ENCODE results near the gene SNTA1. TPM values are rescaled to one million over a fixed set of nuclear protein-coding genes. Genes with fewer than 3 reads are reported as not detected.
"Not testable (repeated sequence)": the region's sequence is repeated elsewhere in the genome, so short reads cannot be mapped to it uniquely, and the experiment has no call there.

The SNTA1 gene
- total RNA-seq, 1 experiment from 2014 or later = 29.7 TPM

DNA sequence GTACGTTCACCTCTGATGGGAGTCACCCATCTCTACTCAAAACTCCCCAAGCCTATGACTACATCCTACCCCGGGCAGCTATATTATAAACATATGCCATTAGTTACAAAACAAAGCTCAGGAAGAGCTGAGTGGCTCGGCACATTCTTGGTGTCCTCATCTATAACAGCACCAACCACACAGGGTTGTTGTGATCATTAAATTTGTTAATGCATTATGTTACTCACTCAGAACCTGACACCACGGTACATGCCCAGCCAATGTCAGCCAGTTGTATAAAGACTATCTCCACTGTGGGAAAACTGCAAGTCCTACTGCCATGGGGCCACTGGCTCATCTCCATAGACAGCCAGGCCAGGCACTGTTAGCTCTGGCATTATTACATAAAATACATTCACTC is 50.0 kb downstream of the SNTA1 start:
- no peak for DNase-seq (ENCODE audit: low read depth)

DNA sequence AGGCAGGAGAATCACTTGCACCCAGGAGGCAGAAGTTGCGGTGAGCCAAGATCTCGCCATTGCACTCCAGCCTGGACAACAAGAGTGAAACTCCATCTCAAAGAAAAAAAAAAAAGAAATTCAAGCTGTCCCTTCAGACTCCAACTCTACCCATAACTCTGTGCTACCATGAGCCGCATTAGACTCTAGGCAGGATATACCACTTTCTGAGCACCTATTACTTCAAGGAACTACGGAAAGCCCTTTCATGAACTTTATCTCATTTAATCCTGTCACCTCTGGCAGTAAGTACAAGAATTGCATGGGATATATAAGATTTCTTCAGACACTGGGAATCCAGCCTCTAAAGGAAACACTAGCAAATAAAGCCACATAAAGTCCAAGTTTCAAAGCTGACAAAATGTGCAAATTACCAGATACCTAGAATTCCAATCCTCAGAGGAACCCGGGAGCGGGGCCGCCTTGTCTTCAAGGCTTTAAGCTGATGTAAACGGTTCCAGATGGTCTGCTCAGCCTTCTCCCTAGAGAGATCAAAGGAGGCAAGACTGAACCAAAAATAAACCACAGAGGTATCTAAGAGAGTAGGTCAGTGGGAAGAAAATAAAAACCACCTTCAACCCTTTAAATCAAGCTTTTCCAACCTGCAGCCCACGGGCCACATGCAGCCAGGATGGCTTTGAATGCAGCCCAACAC is 51.7 kb downstream of the SNTA1 start:
- no peak for DNase-seq (ENCODE audit: low read depth)

DNA sequence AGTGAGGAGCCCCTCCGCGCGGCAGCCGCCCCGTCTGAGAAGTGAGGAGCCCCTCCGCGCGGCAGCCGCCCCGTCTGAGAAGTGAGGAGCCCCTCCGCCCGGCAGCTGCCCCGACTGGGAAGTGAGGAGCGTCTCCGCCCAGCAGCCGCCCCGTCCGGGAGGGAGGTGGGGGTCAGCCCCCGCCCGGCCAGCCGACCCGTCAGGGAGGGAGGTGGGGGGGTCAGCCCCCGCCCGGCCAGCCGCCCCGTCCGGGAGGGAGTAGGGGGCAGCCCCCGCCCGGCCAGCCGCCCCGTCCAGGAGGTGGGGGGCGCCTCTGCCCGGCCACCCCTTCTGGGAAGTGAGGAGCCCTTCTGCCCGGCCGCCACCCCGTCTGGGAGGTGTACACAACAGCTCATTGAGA is 54.2 kb downstream of the SNTA1 start:
- not testable (repeated sequence) for DNase-seq (ENCODE audit: low read depth)

DNA sequence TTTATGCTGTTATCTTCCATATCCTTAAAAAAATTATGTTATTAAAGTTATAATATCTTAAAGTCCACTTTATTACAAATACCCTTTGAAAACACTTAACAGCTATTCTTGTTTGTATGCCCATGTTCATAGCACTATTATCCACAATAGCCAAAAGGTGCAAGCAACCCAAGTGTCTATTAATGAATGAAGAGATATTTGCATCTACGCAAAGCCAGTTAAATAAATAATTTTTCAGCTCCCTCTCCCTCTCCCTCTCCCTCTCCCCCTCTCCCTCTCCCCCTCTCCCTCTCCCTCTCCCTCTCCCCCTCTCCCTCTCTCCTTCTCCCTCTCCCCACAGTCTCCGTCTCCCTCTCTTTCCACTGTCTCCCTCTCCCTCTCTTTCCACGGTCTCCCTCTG is 55.3 kb downstream of the SNTA1 start:
- no peak for DNase-seq (ENCODE audit: low read depth)

DNA sequence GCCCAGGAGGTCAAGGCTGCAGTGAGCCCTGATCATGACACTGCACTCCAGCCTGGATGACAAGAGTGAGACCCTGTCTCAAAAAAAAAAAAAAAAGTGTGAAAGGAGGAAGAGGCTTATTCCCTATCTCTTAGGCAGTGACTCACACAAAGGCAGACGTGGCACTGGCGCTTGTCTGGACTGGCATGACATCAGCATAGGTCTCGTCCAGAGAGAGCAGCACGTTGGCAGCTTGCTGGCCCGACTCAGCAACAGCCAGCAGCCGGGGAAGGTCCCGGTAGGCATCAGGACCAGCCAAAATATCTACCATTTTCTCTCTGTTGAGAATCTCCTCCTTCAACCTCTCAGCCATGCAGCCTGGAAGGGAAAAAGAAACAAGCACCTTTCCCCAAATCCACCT is 56.4 kb downstream of the SNTA1 start:
- peak; percentile 63 for DNase-seq (ENCODE audit: low read depth)

DNA sequence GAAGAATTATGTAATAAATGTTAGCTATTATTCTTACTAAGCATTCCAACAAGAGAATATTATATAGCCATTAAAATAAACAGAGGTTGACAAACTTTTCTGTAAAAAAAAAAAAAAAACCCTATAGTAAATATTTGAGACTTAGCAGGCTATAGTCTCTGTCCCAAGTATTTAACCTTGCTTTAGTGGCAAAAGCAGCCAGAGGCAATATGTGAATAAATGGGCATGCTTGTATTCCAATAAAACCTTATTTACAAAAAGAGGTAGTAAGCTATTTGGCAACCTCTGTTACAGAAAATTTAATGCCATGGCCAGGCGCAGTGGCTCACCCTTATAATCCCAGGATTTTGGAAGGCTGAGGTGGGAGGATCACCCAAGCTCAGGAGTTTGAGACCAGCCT is 56.9 kb downstream of the SNTA1 start:
- DNase-seq (ENCODE audit: low read depth) = no peak

DNA sequence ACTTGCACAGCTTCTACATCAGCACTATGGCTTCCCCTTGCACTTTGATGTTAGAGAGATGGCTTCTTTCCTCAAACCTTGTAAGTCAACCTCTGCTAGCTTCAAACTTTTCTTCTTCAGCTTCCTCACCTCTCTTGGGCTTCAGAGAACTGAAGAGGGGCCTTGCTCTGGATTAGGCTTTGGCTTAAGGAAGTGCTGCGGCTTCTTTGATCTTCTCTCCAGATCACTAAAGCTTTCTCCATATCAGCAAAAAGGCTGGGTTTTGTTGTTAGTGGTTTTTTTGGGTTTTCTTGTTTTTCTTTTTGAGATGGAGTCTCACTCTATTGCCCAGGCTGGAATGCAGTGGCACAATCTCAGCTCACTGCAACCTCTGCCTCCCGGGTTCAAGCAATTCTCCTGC is 66.2 kb downstream of the SNTA1 start:
- no peak for DNase-seq (ENCODE audit: low read depth)

DNA sequence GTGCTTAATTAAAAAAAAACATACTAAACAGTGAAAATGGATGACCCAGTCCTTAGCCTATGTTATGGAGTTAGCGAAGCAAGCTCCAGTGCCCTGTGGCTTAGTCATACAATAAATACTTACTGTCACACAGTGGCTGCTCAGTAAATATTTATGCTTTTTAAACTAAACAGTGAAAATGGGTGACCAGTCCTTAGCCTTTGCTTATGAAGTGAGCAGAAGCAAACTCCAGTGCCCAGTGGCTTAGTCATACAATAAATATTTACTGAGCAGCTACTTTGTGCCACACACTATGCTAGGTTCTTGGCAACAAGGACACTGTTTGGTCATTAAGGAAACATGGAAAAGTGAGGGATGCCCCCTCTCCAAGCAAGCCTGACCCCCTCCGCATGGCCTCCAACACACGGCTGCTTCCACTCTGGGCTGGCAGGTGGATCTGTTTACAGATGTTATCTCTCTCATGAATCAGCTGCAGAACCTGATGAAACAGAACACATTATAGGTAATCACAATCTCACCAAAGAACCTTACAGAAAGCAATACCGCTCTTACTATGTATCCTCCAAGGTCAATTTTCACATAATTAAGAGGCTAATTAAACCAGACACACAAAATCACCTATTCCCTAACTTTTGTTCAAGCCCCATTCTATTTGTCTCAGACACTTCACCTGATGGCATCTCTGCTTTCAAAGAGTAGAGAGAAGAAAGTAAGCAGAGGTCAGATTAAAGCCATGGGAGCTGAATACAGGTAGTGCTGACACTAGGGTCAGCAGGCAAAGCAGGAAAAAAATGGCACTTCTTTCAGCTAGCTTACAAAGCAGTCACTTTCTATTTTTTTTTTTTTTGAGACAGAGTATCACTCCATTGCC is 69.6 kb downstream of the SNTA1 start:
- peak; percentile 81 for DNase-seq (ENCODE audit: low read depth)

- DNase-seq (ENCODE audit: low read depth) = peak; percentile 4
Measured at GRCh38 chr20:33372993-33373441, 70.5 kb downstream of the SNTA1 start.

GRCh38 chr20:33370291-33370690 is 73.3 kb downstream of the SNTA1 start:
- DNase-seq (ENCODE audit: low read depth) = peak; percentile 8

GRCh38 chr20:33362898-33363297 is 80.7 kb downstream of the SNTA1 start:
- no peak for DNase-seq (ENCODE audit: low read depth)

- DNase-seq (ENCODE audit: low read depth) = no peak
Measured at GRCh38 chr20:33359399-33360261, 83.9 kb downstream of the SNTA1 start.

Other genes with a start within 250 kb of the SNTA1 start
- not detected in 2 replicates for gene BPIFA3, start 226.4 kb downstream of the SNTA1 start, total RNA-seq (2014; rRNA removed)
- not detected in 2 replicates for gene BPIFA1, start 207.8 kb downstream of the SNTA1 start, total RNA-seq (2014; rRNA removed)
- gene BPIFB1, start 160.5 kb downstream of the SNTA1 start, total RNA-seq (2014; rRNA removed) = not detected in 2 replicates
- gene CDK5RAP1, start 42.2 kb downstream of the SNTA1 start, total RNA-seq (2014; rRNA removed) = 23.5 and 29.0 TPM in 2 replicates
- 6.6 and 8.6 TPM in 2 replicates for gene CBFA2T2, start 46.3 kb upstream of the SNTA1 start, total RNA-seq (2014; rRNA removed)
- 0.06 and 0.11 TPM in 2 replicates for gene C20orf144, start 218.6 kb upstream of the SNTA1 start, total RNA-seq (2014; rRNA removed)
- 0.11 and 0.96 TPM in 2 replicates for gene ACTL10, start 223.2 kb upstream of the SNTA1 start, total RNA-seq (2014; rRNA removed)
- gene NECAB3, start 230.7 kb upstream of the SNTA1 start, total RNA-seq (2014; rRNA removed) = 43.4 and 47.5 TPM in 2 replicates
- 56.2 and 64.2 TPM in 2 replicates for gene E2F1, start 242.6 kb upstream of the SNTA1 start, total RNA-seq (2014; rRNA removed)

Measured in LHCN-M2 (cell line).